Measurements from ENCODE around the gene PRB3. TPM values are rescaled to one million over a fixed set of nuclear protein-coding genes. Genes with fewer than 3 reads are reported as not detected.
A peak's percentile ranks its signal among the peaks of the same experiment; 100 is the strongest.

The PRB3 gene
- not detected for total RNA-seq

GRCh38 chr12:11269607-11270006, at the start of gene PRB3:
TSS of gene PRB3 (minus strand) at chr12:11269707. CDS start at chr12:11269669, 38 bp downstream.
- CTCF ChIA-PET = no interaction called here
- Mint-ChIP-seq H3K36me3 (no peaks in the 10 kb centered on the region), H3K9me3 (ENCODE audit: low read depth) (no peaks in the 10 kb centered on the region), H3K4me1 (no peaks in the 10 kb centered on the region), H3K27me3 (peaks cover 3% of the 10 kb centered on the region), H3K4me3 (no peak within 1 kb of the TSS), H3K27ac (no peak within 1 kb of the TSS)
- ATAC-seq (no peak), DNase-seq (no peak)

- CTCF ChIA-PET = no interaction called here
- DNase-seq = no peak
- Mint-ChIP-seq H3K27me3 (no peaks in the 10 kb centered on the region), H3K4me3 (no peak within 1 kb of the TSS), H3K4me1 (no peaks in the 10 kb centered on the region), H3K9me3 (ENCODE audit: low read depth) (peaks cover under 1% of the 10 kb centered on the region), H3K36me3 (peaks cover under 1% of the 10 kb centered on the region), H3K27ac (no peak within 1 kb of the TSS)
- no peak for ATAC-seq
Measured at GRCh38 chr12:11310336-11310735, 40.8 kb upstream of the PRB3 start, which contains the start of gene PRB4. TSS of gene PRB4 (minus strand) at chr12:11310436. CDS start at chr12:11310398, 38 bp downstream.

GRCh38 chr12:11307143-11307542, 37.6 kb upstream of the PRB3 start:
- Mint-ChIP-seq H3K27ac (no peak overlapping the region), H3K36me3 (no peaks in the 10 kb centered on the region), H3K4me3 (no peak overlapping the region), H3K9me3 (ENCODE audit: low read depth) (no peaks in the 10 kb centered on the region), H3K27me3 (peaks cover 2% of the 10 kb centered on the region), H3K4me1 (no peaks in the 10 kb centered on the region)
- ATAC-seq (no peak), DNase-seq (no peak)
- CTCF ChIA-PET = no interaction called here

- ATAC-seq = no peak
- H3K9me3 Mint-ChIP-seq (ENCODE audit: low read depth) = no peaks in the 10 kb centered on the region
- CTCF ChIA-PET = no interaction called here
- no peaks in the 10 kb centered on the region for H3K4me1 Mint-ChIP-seq
- no peak for DNase-seq
- no peaks in the 10 kb centered on the region for H3K36me3 Mint-ChIP-seq
- H3K4me3 Mint-ChIP-seq = no peak overlapping the region
- H3K27ac Mint-ChIP-seq = no peak overlapping the region
- H3K27me3 Mint-ChIP-seq = peaks cover 1% of the 10 kb centered on the region
Measured at GRCh38 chr12:11273449-11273848, 3.9 kb upstream of the PRB3 start.

GRCh38 chr12:11264501-11264900, 5.0 kb downstream of the PRB3 start:
- H3K4me1 Mint-ChIP-seq = no peaks in the 10 kb centered on the region
- peaks cover 3% of the 10 kb centered on the region for H3K27me3 Mint-ChIP-seq
- CTCF ChIA-PET = no interaction called here
- H3K27ac Mint-ChIP-seq = no peak overlapping the region
- DNase-seq = no peak
- no peaks in the 10 kb centered on the region for H3K9me3 Mint-ChIP-seq (ENCODE audit: low read depth)
- no peak overlapping the region for H3K4me3 Mint-ChIP-seq
- ATAC-seq = no peak
- H3K36me3 Mint-ChIP-seq = no peaks in the 10 kb centered on the region

GRCh38 chr12:11246489-11246888, 23.0 kb downstream of the PRB3 start:
- ATAC-seq (no peak), DNase-seq (no peak)
- no peaks in the 10 kb centered on the region for H3K4me1 Mint-ChIP-seq
- no peaks in the 10 kb centered on the region for H3K36me3 Mint-ChIP-seq
- H3K9me3 Mint-ChIP-seq (ENCODE audit: low read depth) = no peaks in the 10 kb centered on the region
- CTCF ChIA-PET = no interaction called here
- H3K27ac Mint-ChIP-seq = no peak overlapping the region
- H3K4me3 Mint-ChIP-seq = no peak overlapping the region
- no peaks in the 10 kb centered on the region for H3K27me3 Mint-ChIP-seq

- Mint-ChIP-seq H3K4me1 (no peaks in the 10 kb centered on the region), H3K36me3 (no peaks in the 10 kb centered on the region), H3K4me3 (no peak overlapping the region), H3K27ac (no peak overlapping the region), H3K9me3 (ENCODE audit: low read depth) (no peaks in the 10 kb centered on the region), H3K27me3 (no peaks in the 10 kb centered on the region)
- DNase-seq (no peak), ATAC-seq (no peak)
- CTCF ChIA-PET = no interaction called here
Measured at GRCh38 chr12:11242656-11243055, 26.9 kb downstream of the PRB3 start.

GRCh38 chr12:11240348-11240930, 29.1 kb downstream of the PRB3 start:
- Mint-ChIP-seq H3K4me3 (no peak overlapping the region), H3K27me3 (no peaks in the 10 kb centered on the region), H3K27ac (no peak overlapping the region), H3K36me3 (no peaks in the 10 kb centered on the region), H3K4me1 (no peaks in the 10 kb centered on the region), H3K9me3 (ENCODE audit: low read depth) (no peaks in the 10 kb centered on the region)
- DNase-seq (no peak), ATAC-seq (no peak)
- CTCF ChIA-PET = interaction anchor here (1.8 kb wide), 1 partner anchor 10 kb away, joined by 5 read pairs; no protein-coding TSS in a partner anchor

GRCh38 chr12:11238275-11238674, 31.2 kb downstream of the PRB3 start:
- ATAC-seq (no peak), DNase-seq (no peak)
- CTCF ChIA-PET = interaction anchor here (1.8 kb wide), 1 partner anchor 8 kb away, joined by 5 read pairs; no protein-coding TSS in a partner anchor
- H3K9me3 Mint-ChIP-seq (ENCODE audit: low read depth) = no peaks in the 10 kb centered on the region
- no peaks in the 10 kb centered on the region for H3K27me3 Mint-ChIP-seq
- H3K36me3 Mint-ChIP-seq = no peaks in the 10 kb centered on the region
- H3K4me3 Mint-ChIP-seq = no peak overlapping the region
- H3K4me1 Mint-ChIP-seq = no peaks in the 10 kb centered on the region
- H3K27ac Mint-ChIP-seq = no peak overlapping the region

GRCh38 chr12:11233532-11233931, 36.0 kb downstream of the PRB3 start:
- no peak for ATAC-seq
- Mint-ChIP-seq H3K4me3 (no peak overlapping the region), H3K27me3 (no peaks in the 10 kb centered on the region), H3K27ac (no peak overlapping the region), H3K4me1 (no peaks in the 10 kb centered on the region), H3K36me3 (no peaks in the 10 kb centered on the region), H3K9me3 (ENCODE audit: low read depth) (no peaks in the 10 kb centered on the region)
- CTCF ChIA-PET = no interaction called here
- DNase-seq = no peak

- Mint-ChIP-seq H3K9me3 (ENCODE audit: low read depth) (no peaks in the 10 kb centered on the region), H3K27ac (no peak overlapping the region), H3K4me3 (no peak overlapping the region), H3K27me3 (peaks cover 7% of the 10 kb centered on the region), H3K36me3 (no peaks in the 10 kb centered on the region), H3K4me1 (no peaks in the 10 kb centered on the region)
- CTCF ChIA-PET = interaction anchor here (0.8 to 4.0 kb wide), 2 partner anchors 11 to 259 kb away, joined by 4 to 24 read pairs; no protein-coding TSS in a partner anchor
- ATAC-seq (peak; percentile 53), DNase-seq (peak; percentile 51)
Measured at GRCh38 chr12:11228296-11228879, 41.1 kb downstream of the PRB3 start.

GRCh38 chr12:11227373-11227772, 42.1 kb downstream of the PRB3 start:
- Mint-ChIP-seq H3K4me3 (no peak overlapping the region), H3K27me3 (peaks cover 13% of the 10 kb centered on the region), H3K27ac (no peak overlapping the region), H3K4me1 (no peaks in the 10 kb centered on the region), H3K36me3 (no peaks in the 10 kb centered on the region), H3K9me3 (ENCODE audit: low read depth) (no peaks in the 10 kb centered on the region)
- CTCF ChIA-PET = interaction anchor here (4.0 kb wide), 1 partner anchor 260 kb away, joined by 24 read pairs; no protein-coding TSS in a partner anchor
- ATAC-seq = no peak
- DNase-seq = no peak

Data from activated CD8-positive, alpha-beta memory T cell treated with anti-CD3 and anti-CD28 coated beads, Interleukin-2, amount 10 ng/mL, durations not matched to agents 7 days and 5 days (primary cell).